DND-41 (cell line): ENCODE results near the gene MAD2L1.

Source experiments
- EZH2 ChIP-seq: IDR thresholded peaks from 3 replicates; pipeline ENCODE4 v1.6.1; 2012; ENCODE audit warnings: borderline replicate concordance, low read depth, mild to moderate bottlenecking, moderate library complexity, low read length, inconsistent platforms; ENCODE audit not compliant: severe bottlenecking
- TF ChIP-seq, protein P1 (sequence below): IDR thresholded peaks from 2 replicates; pipeline ENCODE4 v1.5.1; 2012; ENCODE audit warnings: borderline replicate concordance, low read length, moderate library complexity, mild to moderate bottlenecking; ENCODE audit not compliant: poor library complexity, severe bottlenecking; ENCODE audit errors: extremely low read depth

DNA sequence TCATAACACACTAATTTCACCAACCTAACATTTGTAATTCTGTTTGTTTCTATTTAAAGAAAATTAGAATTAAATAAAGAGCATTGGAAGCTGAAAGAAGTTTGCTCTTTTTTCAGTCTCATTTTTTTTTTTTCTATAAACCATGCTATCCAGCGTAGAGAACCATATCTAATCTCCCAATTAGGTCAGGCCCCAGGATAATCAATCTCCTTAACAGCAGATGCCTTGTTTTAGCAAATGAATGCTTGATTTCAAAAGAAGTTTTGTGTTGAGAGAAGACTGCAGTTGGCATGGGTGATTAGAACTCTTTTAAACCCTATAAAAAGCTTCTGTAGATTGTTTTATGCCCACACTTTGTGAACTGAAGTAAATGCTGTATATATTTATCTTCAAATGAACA lies 15.6 kb upstream of the MAD2L1 start:
- TF ChIP-seq, protein P1, sequence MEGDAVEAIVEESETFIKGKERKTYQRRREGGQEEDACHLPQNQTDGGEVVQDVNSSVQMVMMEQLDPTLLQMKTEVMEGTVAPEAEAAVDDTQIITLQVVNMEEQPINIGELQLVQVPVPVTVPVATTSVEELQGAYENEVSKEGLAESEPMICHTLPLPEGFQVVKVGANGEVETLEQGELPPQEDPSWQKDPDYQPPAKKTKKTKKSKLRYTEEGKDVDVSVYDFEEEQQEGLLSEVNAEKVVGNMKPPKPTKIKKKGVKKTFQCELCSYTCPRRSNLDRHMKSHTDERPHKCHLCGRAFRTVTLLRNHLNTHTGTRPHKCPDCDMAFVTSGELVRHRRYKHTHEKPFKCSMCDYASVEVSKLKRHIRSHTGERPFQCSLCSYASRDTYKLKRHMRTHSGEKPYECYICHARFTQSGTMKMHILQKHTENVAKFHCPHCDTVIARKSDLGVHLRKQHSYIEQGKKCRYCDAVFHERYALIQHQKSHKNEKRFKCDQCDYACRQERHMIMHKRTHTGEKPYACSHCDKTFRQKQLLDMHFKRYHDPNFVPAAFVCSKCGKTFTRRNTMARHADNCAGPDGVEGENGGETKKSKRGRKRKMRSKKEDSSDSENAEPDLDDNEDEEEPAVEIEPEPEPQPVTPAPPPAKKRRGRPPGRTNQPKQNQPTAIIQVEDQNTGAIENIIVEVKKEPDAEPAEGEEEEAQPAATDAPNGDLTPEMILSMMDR, result no peak
- TF ChIP-seq EZH2, result no peak
